ENCODE data around the gene SLC38A1.
"Not testable (repeated sequence)": the region's sequence is repeated elsewhere in the genome, so short reads cannot be mapped to it uniquely, and the experiment has no call there.

The SLC38A1 gene

GRCh38 chr12:46263140-46264016, 5.5 kb downstream of the SLC38A1 start:
- FAIRE-seq = no peak

- no peak for FAIRE-seq
Observed at GRCh38 chr12:46261646-46262045, 7.2 kb downstream of the SLC38A1 start.

GRCh38 chr12:46260913-46261476, 7.8 kb downstream of the SLC38A1 start:
- FAIRE-seq = no peak

GRCh38 chr12:46260124-46260912, 8.5 kb downstream of the SLC38A1 start:
- no peak for FAIRE-seq

GRCh38 chr12:46259713-46260112, 9.1 kb downstream of the SLC38A1 start:
- no peak for FAIRE-seq

GRCh38 chr12:46259071-46259470, 9.8 kb downstream of the SLC38A1 start:
- FAIRE-seq = no peak

- no peak for FAIRE-seq
Observed at GRCh38 chr12:46258129-46258528, 10.7 kb downstream of the SLC38A1 start.

GRCh38 chr12:46256942-46257341, 11.9 kb downstream of the SLC38A1 start:
- no peak for FAIRE-seq

- FAIRE-seq = no peak
Observed at GRCh38 chr12:46253544-46254162, 15.2 kb downstream of the SLC38A1 start.

- FAIRE-seq = not testable (repeated sequence)
Observed at GRCh38 chr12:46251994-46252393, 16.8 kb downstream of the SLC38A1 start.

GRCh38 chr12:46249960-46250359, 18.9 kb downstream of the SLC38A1 start:
- FAIRE-seq = not testable (repeated sequence)

- no peak for FAIRE-seq
Observed at GRCh38 chr12:46246021-46246700, 22.7 kb downstream of the SLC38A1 start.

GRCh38 chr12:46244997-46245396, 23.8 kb downstream of the SLC38A1 start:
- FAIRE-seq = no peak

- no peak for FAIRE-seq
Observed at GRCh38 chr12:46244273-46244915, 24.4 kb downstream of the SLC38A1 start.

- no peak for FAIRE-seq
Observed at GRCh38 chr12:46242569-46242968, 26.3 kb downstream of the SLC38A1 start.

- FAIRE-seq = no peak
Observed at GRCh38 chr12:46240436-46240835, 28.4 kb downstream of the SLC38A1 start.

GRCh38 chr12:46238821-46239220, 30.0 kb downstream of the SLC38A1 start:
- FAIRE-seq = no peak

- FAIRE-seq = no peak
Observed at GRCh38 chr12:46237371-46238045, 31.3 kb downstream of the SLC38A1 start.

- no peak for FAIRE-seq
Observed at GRCh38 chr12:46234000-46234399, 34.8 kb downstream of the SLC38A1 start.

GRCh38 chr12:46233423-46233822, 35.4 kb downstream of the SLC38A1 start:
- FAIRE-seq = no peak

- no peak for FAIRE-seq
Observed at GRCh38 chr12:46230983-46231382, 37.9 kb downstream of the SLC38A1 start.
